PC-3 (cell line): Measurements from ENCODE around the gene TNXB. TPM values are rescaled to one million over a fixed set of nuclear protein-coding genes. Genes with fewer than 3 reads are reported as not detected.
A peak's percentile ranks its signal among the peaks of the same experiment; 100 is the strongest.

Source experiments
- ATAC-seq: fragments of 200-7000 bp; cut with Tn5 transposase; 2 replicates; pipeline ENCODE4 v1.9.1; 2020; ENCODE audit warnings: mild to moderate bottlenecking, moderate library complexity
- BruUV-seq: library from RNA; stranded (reverse); fragments of 400-500 nt; replicated peaks from 2 replicates; lab custom pipeline; 2021; lab: Mats Ljungman, UMichigan
- CTCF ChIA-PET: fragments of 300-600 bp; sonication (Branson Sonifier 250); formaldehyde crosslinking; loops from one replicate; lab custom pipeline; 2022; ENCODE audit warnings: antibody characterized with exemption; lab: Charles Lee
- POLR2A ChIA-PET: fragments of 300-600 bp; sonication (Branson Sonifier 250); formaldehyde crosslinking; loops from one replicate; lab custom pipeline; 2022; ENCODE audit warnings: antibody characterized with exemption; ENCODE audit not compliant: unreplicated experiment; lab: Charles Lee
- DNase-seq: peaks from one replicate; pipeline ENCODE4 v3.0.0-alpha.2; 2015
- H2AFZ ChIP-seq: fragments of 300-600 bp; sonication (generic); 2 replicates; pipeline ENCODE4 v1.6.0; 2016; ENCODE audit warnings: antibody characterized with exemption, low read length
- H3F3A ChIP-seq: fragments of 300-600 bp; sonication (generic); one replicate; pipeline ENCODE4 v1.6.0; 2017; ENCODE audit warnings: antibody characterized with exemption, low read length, control low read depth, mild to moderate bottlenecking; ENCODE audit not compliant: unreplicated experiment
- H3K27ac ChIP-seq: fragments of 300-600 bp; sonication (generic); 2 replicates; pipeline ENCODE4 v1.5.1; 2016; ENCODE audit warnings: mild to moderate bottlenecking, low read length
- H3K27me3 ChIP-seq: fragments of 300-600 bp; sonication (generic); 2 replicates; pipeline ENCODE4 v1.6.1; 2016; ENCODE audit warnings: low read length, mixed read lengths
- H3K36me3 ChIP-seq: fragments of 300-600 bp; sonication (generic); 2 replicates; pipeline ENCODE4 v1.6.1; 2016; ENCODE audit warnings: low read depth, mixed run types, low read length, mixed read lengths
- H3K4me1 ChIP-seq: fragments of 300-600 bp; sonication (generic); 2 replicates; pipeline ENCODE4 v1.5.1; 2016; ENCODE audit warnings: low read length; ENCODE audit not compliant: insufficient read depth
- H3K4me2 ChIP-seq: fragments of 300-600 bp; sonication (generic); 2 replicates; pipeline ENCODE4 v1.6.0; 2016; ENCODE audit warnings: low read length
- H3K4me3 ChIP-seq: fragments of 300-600 bp; sonication (generic); 2 replicates; pipeline ENCODE4 v1.5.1; 2016; ENCODE audit warnings: mild to moderate bottlenecking, low read length, mixed read lengths
- H3K79me2 ChIP-seq: fragments of 300-600 bp; sonication (generic); 2 replicates; pipeline ENCODE4 v1.6.1; 2017; ENCODE audit warnings: low read length, mixed read lengths
- H3K9ac ChIP-seq: fragments of 300-600 bp; sonication (generic); 2 replicates; pipeline ENCODE4 v1.6.0; 2016; ENCODE audit warnings: mild to moderate bottlenecking, low read length
- H3K9me2 ChIP-seq: fragments of 300-600 bp; sonication (generic); replicated peaks from 2 replicates; pipeline ENCODE4 v1.6.1; 2016; ENCODE audit warnings: mixed run types, low read length, mixed read lengths
- H3K9me3 ChIP-seq: fragments of 300-600 bp; sonication (generic); 2 replicates; pipeline ENCODE4 v1.6.1; 2016; ENCODE audit warnings: low read length, mixed read lengths
- H4K20me1 ChIP-seq: fragments of 300-600 bp; sonication (generic); 2 replicates; pipeline ENCODE4 v1.6.1; 2016; ENCODE audit warnings: low read length, mixed read lengths
- CTCF ChIP-seq: fragments of 300-600 bp; sonication (generic); conservative IDR thresholded peaks from 2 replicates; pipeline ENCODE4 v1.5.1; 2017; ENCODE audit warnings: antibody characterized with exemption, low read depth, mild to moderate bottlenecking, low read length
- EZH2 ChIP-seq: fragments of 300-600 bp; sonication (generic); IDR thresholded peaks from one replicate; pipeline ENCODE4 v1.6.1; 2017; ENCODE audit warnings: antibody characterized with exemption, mild to moderate bottlenecking, low read length; ENCODE audit not compliant: unreplicated experiment
- EZH2phosphoT487 ChIP-seq: fragments of 300-600 bp; sonication (generic); IDR thresholded peaks from 2 replicates; pipeline ENCODE4 v1.6.1; 2018; ENCODE audit warnings: mild to moderate bottlenecking, antibody characterized with exemption, low read length, borderline replicate concordance
- intact Hi-C: fragments of 100-400 bp; cut with micrococcal nuclease; formaldehyde crosslinking; loops from 2 replicates; pipeline ENCODE4 v1.9.0; 2023
- total RNA-seq: library from RNA; depleted of rRNA; stranded (reverse); fragments of >200 nt; gene quantifications from 2 replicates; pipeline ENCODE4 v1.2.3, GENCODE V29; 2014

The TNXB gene
- total RNA-seq, 1 experiment from 2014 or later, result 2.9 TPM

GRCh38 chr6:32095338-32096086 is 13.6 kb downstream of the TNXB start:
- Histone ChIP-seq H3K9me2 (no peaks in the 10 kb centered on the region), H3K36me3 (no peaks in the 10 kb centered on the region), H3K27ac (no peak overlapping the region), H2AFZ (no peak overlapping the region), H3K4me3 (no peak overlapping the region), H3K4me2 (no peak overlapping the region), H3K79me2 (no peaks in the 10 kb centered on the region), H3K27me3 (no peaks in the 10 kb centered on the region; the same call in 1 of the 2 replicates), H3F3A (no peaks in the 10 kb centered on the region), H4K20me1 (no peaks in the 10 kb centered on the region), H3K9me3 (no peaks in the 10 kb centered on the region), H3K4me1 (no peaks in the 10 kb centered on the region), H3K9ac (no peak overlapping the region)
- DNase-seq, result no peak
- intact Hi-C loops, result no loop called here
- 0 out of 2 replicates have a peak, but pooled peaks have one; percentile 22 for TF ChIP-seq CTCF
- TF ChIP-seq EZH2phosphoT487, result no peak
- CTCF ChIA-PET, result no interaction called here
- POLR2A ChIA-PET, result no interaction called here
- BruUV-seq, result TSS peak; percentile 25
- ATAC-seq, result no peak

GRCh38 chr6:32092760-32093497 is 16.2 kb downstream of the TNXB start:
- BruUV-seq, result no TSS peak
- POLR2A ChIA-PET, result interaction anchor here (0.5 to 1.2 kb wide), 4 partner anchors 12 to 428 kb away, joined by 3 to 6 read pairs (median 4); partner anchors contain the start of gene GPANK1

More at GRCh38 chr6:32092760-32093497, 16.2 kb downstream of the TNXB start:
- TF ChIP-seq EZH2 (no peak), EZH2phosphoT487 (no peak), CTCF (no peak)
- no peaks in the 10 kb centered on the region for H3K9me3 ChIP-seq
- DNase-seq (no peak), ATAC-seq (no peak)
- no peaks in the 10 kb centered on the region for H3K79me2 ChIP-seq
- H3K4me3 ChIP-seq, result no peak overlapping the region
- H3K36me3 ChIP-seq, result no peaks in the 10 kb centered on the region
- no peaks in the 10 kb centered on the region; the same call in 1 of the 2 replicates for H3K27me3 ChIP-seq
- no peak overlapping the region for H3K4me2 ChIP-seq
- no peaks in the 10 kb centered on the region; the same call in 1 of the 2 replicates for H3K4me1 ChIP-seq
- H4K20me1 ChIP-seq, result no peaks in the 10 kb centered on the region
- no peak overlapping the region for H3K27ac ChIP-seq
- H3K9me2 ChIP-seq, result no peaks in the 10 kb centered on the region
- H3K9ac ChIP-seq, result no peak overlapping the region
- intact Hi-C loops, result no loop called here
- CTCF ChIA-PET, result no interaction called here
- H2AFZ ChIP-seq, result no peak overlapping the region
- H3F3A ChIP-seq, result no peaks in the 10 kb centered on the region
